DMS153 treated with DMSO at 0.1 percent for 48 hours (cell line): ENCODE data around the gene HBA1.
"Not testable (repeated sequence)": the region's sequence is repeated elsewhere in the genome, so short reads cannot be mapped to it uniquely, and the experiment has no call there.

Source experiments
- DNase-seq: peaks from one replicate; lab custom pipeline; 2025; ENCODE audit not compliant: unreplicated experiment; lab: John Stamatoyannopoulos, UW

The HBA1 gene

DNA sequence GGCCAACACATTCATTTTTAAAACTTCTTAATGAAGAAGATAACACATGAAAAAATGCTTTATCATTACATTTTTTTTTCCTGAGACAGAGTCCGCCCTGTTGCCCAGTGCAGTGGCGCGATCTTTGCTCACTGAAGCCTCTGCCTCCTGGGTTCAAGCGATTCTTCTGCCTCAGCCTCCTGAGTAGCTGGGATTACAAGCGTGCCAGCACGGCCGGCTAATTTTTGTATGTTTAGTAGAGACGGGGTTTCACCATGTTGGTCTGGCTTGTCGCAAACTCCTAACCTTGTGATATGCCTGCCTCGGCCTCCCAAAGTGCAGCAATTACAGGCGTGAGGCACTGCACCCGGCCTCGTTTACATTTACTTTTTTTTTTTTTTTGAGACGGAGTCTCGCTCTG, 17.0 kb downstream of the HBA1 start:
- DNase-seq, result no peak

DNA sequence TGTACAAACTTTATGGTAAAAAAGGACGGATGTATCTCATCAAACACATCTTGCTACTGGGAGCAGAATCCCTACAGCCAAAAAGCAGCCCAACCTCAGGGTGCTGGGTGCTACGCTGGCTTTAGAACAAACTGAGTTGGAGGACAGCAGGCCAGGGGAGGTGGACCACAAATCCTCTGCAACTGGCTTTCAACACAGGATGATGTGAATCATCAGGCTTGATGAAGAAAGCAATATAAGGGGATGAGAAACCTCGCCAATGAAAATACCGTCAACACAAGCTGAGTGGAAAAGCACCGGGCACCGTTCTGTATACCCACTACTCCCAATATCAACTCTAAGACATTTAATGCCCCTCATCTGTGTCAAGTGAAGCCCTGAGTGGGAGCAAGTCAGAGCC, 18.0 kb downstream of the HBA1 start:
- no peak for DNase-seq

DNA sequence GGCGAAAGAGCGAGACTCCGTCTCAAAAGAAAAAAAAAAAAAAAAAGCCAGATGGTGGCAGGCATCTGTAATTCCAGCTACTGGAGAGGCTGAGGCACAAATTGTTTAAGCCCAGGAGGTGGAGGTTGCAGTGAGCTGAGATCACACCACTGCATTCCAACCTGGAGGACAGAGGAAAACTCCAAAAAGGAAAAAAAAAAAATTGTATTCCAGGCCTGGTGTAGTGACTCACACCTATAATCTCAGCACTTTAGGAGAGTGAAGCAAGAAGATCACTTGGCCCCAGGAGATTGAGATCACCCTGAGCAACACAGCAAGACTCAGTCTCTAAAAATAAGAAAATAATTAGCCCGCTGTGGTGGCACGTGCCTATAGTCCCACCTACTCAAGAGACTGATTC, 23.9 kb downstream of the HBA1 start:
- no peak for DNase-seq

DNA sequence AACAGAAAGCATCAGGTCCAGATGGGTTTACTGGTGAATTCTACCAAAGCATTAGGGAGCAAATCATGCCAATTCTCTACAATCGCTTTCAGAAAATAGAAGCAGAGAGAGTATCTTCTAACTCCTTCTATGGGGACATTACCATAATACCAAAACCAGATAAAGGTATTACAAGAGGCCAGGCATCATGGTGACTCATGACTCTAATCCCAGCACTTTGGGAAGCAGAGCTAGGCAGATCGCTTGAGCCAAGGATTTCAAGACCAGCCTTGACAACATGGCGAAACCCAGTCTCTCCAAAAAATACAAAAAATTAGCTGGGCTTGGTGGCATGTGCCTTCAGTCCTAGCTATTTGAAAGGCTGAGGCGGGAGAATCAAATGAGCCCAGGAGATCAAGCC, 26.8 kb downstream of the HBA1 start:
- no peak for DNase-seq

DNA sequence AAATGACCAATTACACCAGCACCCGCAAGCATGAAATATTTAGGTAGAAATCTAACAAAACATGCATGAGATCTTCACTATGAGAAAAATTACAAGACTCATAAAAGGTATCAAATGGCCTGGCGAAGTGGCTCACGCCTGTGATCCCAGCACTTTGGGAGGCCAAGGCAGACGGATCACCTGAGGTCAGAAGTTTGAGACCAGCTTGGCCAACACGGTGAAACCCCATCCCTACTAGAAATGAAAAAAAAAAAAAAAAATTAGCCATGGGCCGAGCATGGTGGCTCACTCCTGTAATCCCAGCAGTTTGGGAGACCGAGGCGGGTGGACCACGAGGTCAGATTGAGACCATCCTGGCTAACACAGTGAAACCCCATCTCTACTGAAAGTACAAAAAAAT, 27.6 kb downstream of the HBA1 start:
- DNase-seq, result not testable (repeated sequence)

DNA sequence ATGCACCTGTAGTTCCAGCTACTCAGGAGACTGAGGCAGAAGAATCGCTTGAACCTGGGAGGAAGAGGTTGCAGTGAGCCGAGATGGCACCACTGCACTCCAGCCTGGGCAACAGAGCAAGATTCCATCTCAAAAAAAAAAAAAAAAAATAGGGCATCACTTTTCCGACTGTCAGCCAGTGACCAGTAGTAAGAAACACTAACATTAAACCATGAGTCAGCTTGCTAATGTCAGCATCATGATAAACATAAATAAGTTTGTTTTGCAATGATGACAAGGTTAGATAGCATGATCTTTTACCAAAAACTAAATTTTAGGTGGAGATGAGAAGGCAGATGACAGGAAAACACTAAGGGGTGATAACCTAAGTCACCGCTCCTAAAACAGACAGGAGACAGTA, 32.9 kb downstream of the HBA1 start:
- not testable (repeated sequence) for DNase-seq

DNA sequence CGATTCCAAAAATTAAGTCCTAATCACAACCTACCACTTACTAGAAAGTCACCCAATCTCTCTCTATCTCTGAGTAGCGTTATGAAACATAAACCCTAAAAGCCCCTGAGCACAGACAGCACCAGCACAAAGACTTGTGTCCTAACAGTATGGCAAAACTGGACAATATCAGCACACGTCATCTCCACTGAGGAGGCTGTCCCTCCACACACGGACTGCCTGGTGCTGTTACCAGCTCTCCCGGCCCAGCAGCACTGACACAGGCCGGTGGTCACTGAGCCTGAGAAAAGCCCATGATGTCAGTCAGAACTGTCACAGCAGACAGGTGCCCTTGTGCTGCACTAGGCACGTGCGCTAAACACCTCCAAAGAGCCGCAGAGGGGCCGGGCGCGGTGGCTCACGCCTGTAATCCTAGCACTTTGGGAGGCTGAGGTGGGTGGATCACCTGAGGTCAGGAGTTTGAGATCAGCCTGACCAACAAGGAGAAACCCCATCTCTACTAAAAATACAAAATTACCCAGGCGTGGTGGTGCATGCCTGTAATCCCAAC, 35.2 kb downstream of the HBA1 start:
- DNase-seq, result not testable (repeated sequence)

DNA sequence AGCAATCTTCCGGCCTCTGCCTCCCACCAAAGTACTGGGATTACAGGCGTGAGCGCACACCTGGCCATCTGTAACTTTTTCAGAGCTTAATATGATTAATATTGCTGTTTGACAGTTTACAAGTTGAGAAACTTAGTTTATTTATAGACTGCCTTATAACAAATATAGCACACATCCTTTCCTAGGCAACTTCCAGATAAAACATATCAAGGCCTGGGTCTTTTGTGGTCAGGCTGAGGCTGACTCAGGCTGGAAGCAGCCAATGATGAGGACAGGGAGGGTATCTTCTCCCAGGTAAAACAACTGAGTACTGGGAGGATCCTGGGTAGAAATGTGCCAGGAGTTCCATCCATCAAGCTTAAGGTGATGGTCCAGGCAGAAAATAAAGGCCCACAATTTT, 36.5 kb downstream of the HBA1 start:
- no peak for DNase-seq

DNA sequence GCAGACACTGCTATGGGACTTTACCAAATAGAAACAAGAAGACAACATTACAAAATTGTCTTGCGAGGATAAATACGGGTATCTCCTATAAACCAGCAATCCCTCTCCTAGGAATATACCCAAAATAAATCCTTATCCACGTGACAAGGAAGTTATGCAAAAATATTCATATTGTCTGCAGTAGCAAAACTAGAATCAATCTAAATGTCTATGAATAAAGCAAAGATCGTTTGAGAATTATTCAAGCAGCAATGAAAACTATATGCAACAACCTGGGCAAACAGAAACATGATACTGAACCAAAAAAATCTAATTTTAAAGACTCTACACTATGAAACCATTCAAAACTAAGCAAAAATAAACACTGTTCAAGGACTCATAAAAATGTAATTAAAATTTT, 43.5 kb downstream of the HBA1 start:
- no peak for DNase-seq
